Stimulated activated CD8-positive, alpha-beta memory T cell treated with anti-CD3 and anti-CD28 coated beads, Interleukin-2, amount 100 ng/mL, for 48 hours (primary cell): Measurements from ENCODE around the gene ACTL6B.

Experiments
- DNase-seq, 2 donors: peaks; one replicate each; pipeline ENCODE4 v3.0.0-alpha.2; 2020; ENCODE audit warnings: low read depth in 2 of 2

ACTL6B gene

GRCh38 chr7:100600730-100601038, 55.6 kb downstream of the ACTL6B start:
- DNase-seq: no peak

GRCh38 chr7:100599911-100600729, 56.1 kb downstream of the ACTL6B start:
- no peak for DNase-seq

- DNase-seq: no peak
These were observed 57.8 kb downstream of the ACTL6B start for GRCh38 chr7:100598425-100598824.

- no peak for DNase-seq
These were observed 61.1 kb downstream of the ACTL6B start for GRCh38 chr7:100595188-100595587.
